Chondrocyte (in vitro differentiated cells): ENCODE measurements around the gene LANCL3. TPM values are rescaled to one million over a fixed set of nuclear protein-coding genes. Genes with fewer than 3 reads are reported as not detected.

Experiments
- DNase-seq: peaks from one replicate; pipeline ENCODE4 v3.0.0; 2021; ENCODE audit warnings: mixed read lengths, low spot score
- H3K27ac Mint-ChIP-seq: one replicate; pipeline ENCODE4 v1.8.0; 2021; ENCODE audit warnings: mild to moderate bottlenecking, moderate library complexity, mixed read lengths; ENCODE audit not compliant: unreplicated experiment
- H3K27me3 Mint-ChIP-seq: 2 replicates; pipeline ENCODE4 v1.8.0; 2021; ENCODE audit warnings: low read depth, mixed read lengths
- H3K36me3 Mint-ChIP-seq: 2 replicates; pipeline ENCODE4 v1.8.0; 2021; ENCODE audit warnings: low read depth, mixed read lengths
- H3K4me1 Mint-ChIP-seq: 2 replicates; pipeline ENCODE4 v1.8.0; 2021; ENCODE audit warnings: low read depth, mild to moderate bottlenecking, mixed read lengths
- H3K4me3 Mint-ChIP-seq: one replicate; pipeline ENCODE4 v1.8.0; 2021; ENCODE audit warnings: mild to moderate bottlenecking, moderate library complexity, mixed read lengths; ENCODE audit not compliant: unreplicated experiment
- H3K9me3 Mint-ChIP-seq: 2 replicates; pipeline ENCODE4 v1.8.0; 2021; ENCODE audit warnings: low read depth, mixed read lengths
- CTCF ChIP-seq: fragments of 200-600 bp; sonication (generic); IDR thresholded peaks from 2 replicates; pipeline ENCODE4 v1.5.0; 2021; ENCODE audit warnings: antibody characterized with exemption, mild to moderate bottlenecking, moderate library complexity
- total RNA-seq: library from RNA; stranded (reverse); gene quantifications from 3 replicates; pipeline ENCODE4 v1.2.1, GENCODE V29; 2021

LANCL3 gene
- total RNA-seq, 1 donor from 2014 or later, result 0.05 TPM

DNA sequence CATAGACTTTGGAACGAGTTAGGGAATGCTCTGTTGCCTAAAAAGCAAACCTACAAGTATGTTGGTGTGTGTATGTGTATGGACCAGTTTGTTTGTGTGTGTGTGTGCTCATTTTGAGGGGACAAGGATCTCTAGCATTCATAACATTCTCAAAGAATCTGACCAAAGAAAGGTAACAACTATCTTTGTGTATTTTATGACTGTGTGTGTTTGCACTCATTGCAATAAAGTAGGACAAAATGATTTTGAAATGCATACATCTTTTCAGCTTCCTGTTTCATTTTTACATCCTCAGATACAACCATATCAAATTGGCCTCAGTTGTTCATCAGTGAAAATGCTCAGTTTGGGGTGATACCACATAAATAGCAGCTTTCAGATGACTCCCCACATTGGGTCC, 105.8 kb downstream of the LANCL3 start:
- DNase-seq, result no peak
- Mint-ChIP-seq H3K9me3 (no peaks in the 10 kb centered on the region), H3K4me3 (no peak overlapping the region), H3K4me1 (no peaks in the 10 kb centered on the region), H3K27me3 (peaks cover 18% of the 10 kb centered on the region), H3K36me3 (no peaks in the 10 kb centered on the region), H3K27ac (no peak overlapping the region)
- no peak for TF ChIP-seq CTCF

DNA sequence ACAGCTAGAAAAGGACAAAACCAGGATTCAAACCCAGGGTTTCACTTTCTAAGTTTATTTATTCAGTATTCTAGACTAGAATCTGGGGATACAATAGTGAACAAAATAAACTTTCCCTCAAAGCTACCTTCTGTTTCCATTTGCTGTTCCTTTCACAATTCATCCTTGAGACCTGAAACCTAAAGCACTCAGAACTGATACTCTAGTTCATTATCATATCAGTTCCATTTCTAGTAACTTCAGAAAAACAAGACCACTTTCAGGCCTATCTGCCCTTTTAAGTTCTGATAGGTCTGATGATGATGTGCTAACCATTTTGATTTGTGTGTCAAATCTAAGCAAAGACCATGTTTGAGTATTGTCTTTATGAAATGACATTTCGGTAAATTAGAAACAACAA, 106.3 kb downstream of the LANCL3 start:
- Mint-ChIP-seq H3K27me3 (peaks cover 17% of the 10 kb centered on the region), H3K9me3 (no peaks in the 10 kb centered on the region), H3K4me1 (no peaks in the 10 kb centered on the region), H3K4me3 (no peak overlapping the region), H3K36me3 (no peaks in the 10 kb centered on the region), H3K27ac (no peak overlapping the region)
- no peak for DNase-seq
- TF ChIP-seq CTCF, result no peak

GRCh38 chrX:37678574-37678973, 107.1 kb downstream of the LANCL3 start:
- no peak for DNase-seq
- no peaks in the 10 kb centered on the region for H3K4me1 Mint-ChIP-seq
- no peaks in the 10 kb centered on the region for H3K9me3 Mint-ChIP-seq
- TF ChIP-seq CTCF, result no peak
- H3K27me3 Mint-ChIP-seq, result peaks cover 17% of the 10 kb centered on the region
- H3K4me3 Mint-ChIP-seq, result no peak overlapping the region
- no peak overlapping the region for H3K27ac Mint-ChIP-seq
- no peaks in the 10 kb centered on the region for H3K36me3 Mint-ChIP-seq

- no peak overlapping the region for H3K4me3 Mint-ChIP-seq
- DNase-seq, result no peak
- H3K36me3 Mint-ChIP-seq, result no peaks in the 10 kb centered on the region
- TF ChIP-seq CTCF, result no peak
- peaks cover 17% of the 10 kb centered on the region for H3K27me3 Mint-ChIP-seq
- no peaks in the 10 kb centered on the region for H3K9me3 Mint-ChIP-seq
- H3K4me1 Mint-ChIP-seq, result peaks cover under 1% of the 10 kb centered on the region
- H3K27ac Mint-ChIP-seq, result no peak overlapping the region
Observed at GRCh38 chrX:37679230-37679629, 107.8 kb downstream of the LANCL3 start.

DNA sequence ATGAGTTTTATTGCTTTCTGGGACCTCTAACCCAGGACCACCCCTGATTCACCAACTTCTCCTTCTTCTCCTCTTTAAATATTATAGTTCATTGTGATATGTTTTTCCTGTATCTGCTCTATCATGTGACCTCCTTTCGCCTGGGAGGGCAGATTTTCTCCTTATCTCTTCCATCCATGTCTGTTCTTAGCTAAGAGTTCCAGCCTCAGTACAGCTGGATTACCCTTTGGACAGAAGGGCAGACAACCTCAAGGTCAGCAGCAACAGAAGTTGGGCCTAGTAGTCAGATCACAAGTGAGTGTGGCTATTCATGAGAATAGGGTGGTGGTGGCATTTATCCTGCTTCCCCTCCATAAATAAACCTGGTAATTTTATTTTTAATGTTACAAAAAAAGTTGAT, 108.4 kb downstream of the LANCL3 start:
- Mint-ChIP-seq H3K27ac (no peak overlapping the region), H3K4me3 (no peak overlapping the region), H3K4me1 (peaks cover 7% of the 10 kb centered on the region), H3K27me3 (peaks cover 17% of the 10 kb centered on the region), H3K9me3 (no peaks in the 10 kb centered on the region), H3K36me3 (no peaks in the 10 kb centered on the region)
- no peak for DNase-seq
- TF ChIP-seq CTCF, result no peak
